IMR-90 (cell line): ENCODE measurements around the gene SLC1A5. TPM values are rescaled to one million over a fixed set of nuclear protein-coding genes. Genes with fewer than 3 reads are reported as not detected.
A peak's percentile ranks its signal among the peaks of the same experiment; 100 is the strongest.

Experiments
- ATAC-seq: fragments of 200-7000 bp; cut with Tn5 transposase; 2 replicates; pipeline ENCODE4 v1.9.1; 2020; ENCODE audit warnings: low read depth, mild to moderate bottlenecking, moderate library complexity
- BruUV-seq: library from RNA; stranded (reverse); fragments of 400-500 nt; replicated peaks from 2 replicates; lab custom pipeline; 2021; lab: Mats Ljungman, UMichigan
- CTCF ChIA-PET: fragments of 300-600 bp; formaldehyde crosslinking; extraction: SDS; loops from one replicate; lab custom pipeline; 2021; ENCODE audit warnings: antibody characterized with exemption; lab: Yijun Ruan, JAX
- POLR2A ChIA-PET: fragments of 300-600 bp; sonication (Branson Sonifier 250); formaldehyde crosslinking; loops from one replicate; lab custom pipeline; 2022; ENCODE audit warnings: antibody characterized with exemption; ENCODE audit not compliant: unreplicated experiment; lab: Charles Lee
- DNase-seq: peaks from one replicate; pipeline ENCODE4 v3.0.0; 2013
- H2AFZ ChIP-seq: replicated peaks from 2 replicates; pipeline ENCODE3; 2013; ENCODE audit warnings: low read length, mild to moderate bottlenecking; ENCODE audit not compliant: poor library complexity
- H2AK5ac ChIP-seq: 2 replicates; pipeline ENCODE4 v1.6.1; 2013; ENCODE audit warnings: low read depth, low read length, inconsistent platforms
- H2AK9ac ChIP-seq: replicated peaks from 2 replicates; pipeline ENCODE3; 2013; ENCODE audit warnings: mild to moderate bottlenecking, low read depth, low read length, moderate library complexity; ENCODE audit not compliant: poor library complexity
- H2BK120ac ChIP-seq: 2 replicates; pipeline ENCODE4 v1.6.1; 2013; ENCODE audit warnings: low read depth, low read length, inconsistent platforms
- H2BK15ac ChIP-seq: 3 replicates; pipeline ENCODE4 v1.6.1; 2013; ENCODE audit warnings: low read depth, low read length, inconsistent platforms
- H2BK20ac ChIP-seq: 2 replicates; pipeline ENCODE4 v1.6.1; 2013; ENCODE audit warnings: low read depth, mild to moderate bottlenecking, inconsistent platforms, low read length, moderate library complexity
- H2BK5ac ChIP-seq: 2 replicates; pipeline ENCODE4 v1.6.1; 2013; ENCODE audit warnings: mild to moderate bottlenecking, low read depth, low read length, inconsistent platforms; ENCODE audit not compliant: poor library complexity, severe bottlenecking
- H3K14ac ChIP-seq: replicated peaks from 2 replicates; pipeline ENCODE4 v1.6.1; 2013; ENCODE audit warnings: low read depth, low read length, inconsistent platforms
- H3K18ac ChIP-seq: 2 replicates; pipeline ENCODE4 v1.6.1; 2013; ENCODE audit warnings: low read depth, low read length, control low read depth
- H3K23ac ChIP-seq: 2 replicates; pipeline ENCODE4 v1.6.1; 2013; ENCODE audit warnings: low read depth, low read length, inconsistent platforms
- H3K27ac ChIP-seq: 2 replicates; pipeline ENCODE4 v1.5.1; 2013; ENCODE audit warnings: mild to moderate bottlenecking, control low read depth, low read length; ENCODE audit not compliant: insufficient read depth
- H3K27me3 ChIP-seq: 2 replicates; pipeline ENCODE4 v1.6.1; 2013; ENCODE audit warnings: low read length; ENCODE audit not compliant: control insufficient read depth, insufficient read depth
- H3K36me3 ChIP-seq: 2 replicates; pipeline ENCODE4 v1.6.1; 2013; ENCODE audit warnings: low read length, mixed read lengths; ENCODE audit not compliant: control insufficient read depth, insufficient read depth
- H3K4ac ChIP-seq: 2 replicates; pipeline ENCODE4 v1.6.1; 2013; ENCODE audit warnings: low read depth, low read length, inconsistent platforms
- H3K4me1 ChIP-seq: 2 replicates; pipeline ENCODE4 v1.6.1; 2013; ENCODE audit warnings: low read length, mixed read lengths; ENCODE audit not compliant: control insufficient read depth, insufficient read depth
- H3K4me2 ChIP-seq: 2 replicates; pipeline ENCODE4 v1.6.1; 2013; ENCODE audit warnings: low read depth, mild to moderate bottlenecking, control low read depth, low read length, moderate library complexity
- H3K4me3 ChIP-seq: 2 replicates; pipeline ENCODE4 v1.5.1; 2013; ENCODE audit warnings: low read depth, mild to moderate bottlenecking, control low read depth, low read length, moderate library complexity; ENCODE audit not compliant: insufficient read depth
- H3K56ac ChIP-seq: 2 replicates; pipeline ENCODE4 v1.6.1; 2013; ENCODE audit warnings: low read length, inconsistent platforms; ENCODE audit not compliant: insufficient read depth; ENCODE audit errors: extremely low read depth
- H3K79me1 ChIP-seq, 2 experiments: 2 replicates each; pipeline ENCODE4 v1.6.1; 2013; ENCODE audit warnings: low read length in 2 of 2, inconsistent platforms in 1 of 2, low read depth in 1 of 2
- H3K9ac ChIP-seq: 2 replicates; pipeline ENCODE4 v1.6.1; 2013; ENCODE audit warnings: low read depth, low read length, control low read depth
- H3K9me1 ChIP-seq: 2 replicates; pipeline ENCODE4 v1.6.1; 2013; ENCODE audit warnings: low read length, inconsistent platforms; ENCODE audit not compliant: insufficient read depth
- H3K9me3 ChIP-seq: 2 replicates; pipeline ENCODE4 v1.6.1; 2013; ENCODE audit warnings: low read length; ENCODE audit not compliant: control insufficient read depth, insufficient read depth
- H4K20me1 ChIP-seq: 2 replicates; pipeline ENCODE4 v1.6.1; 2013; ENCODE audit warnings: low read length, inconsistent platforms; ENCODE audit not compliant: insufficient read depth
- H4K5ac ChIP-seq: 2 replicates; pipeline ENCODE4 v1.6.1; 2013; ENCODE audit warnings: mild to moderate bottlenecking, low read depth, low read length, control low read depth
- H4K8ac ChIP-seq, 2 experiments: 2 replicates each; pipeline ENCODE4 v1.6.1; 2013; ENCODE audit warnings: low read depth in 2 of 2, low read length in 2 of 2, control low read depth in 1 of 2, inconsistent platforms in 1 of 2
- H4K91ac ChIP-seq: 2 replicates; pipeline ENCODE4 v1.6.1; 2013; ENCODE audit warnings: low read depth, low read length, inconsistent platforms; ENCODE audit not compliant: insufficient read depth
- BHLHE40 ChIP-seq: fragments of 150-350 bp; IDR thresholded peaks from 2 replicates; pipeline ENCODE4 v1.6.1; 2016; ENCODE audit warnings: mild to moderate bottlenecking, low read depth, low read length
- CEBPB ChIP-seq: IDR thresholded peaks from 2 replicates; pipeline ENCODE4 v1.6.1; 2012; ENCODE audit warnings: low read depth, low read length, improper control_type of control experiment
- ELK1 ChIP-seq: fragments of 150-350 bp; IDR thresholded peaks from 2 replicates; pipeline ENCODE4 v1.6.1; 2016; ENCODE audit warnings: low read depth, mild to moderate bottlenecking, low read length, moderate library complexity, borderline replicate concordance
- FOS ChIP-seq: fragments of 150-350 bp; IDR thresholded peaks from 2 replicates; pipeline ENCODE4 v1.6.1; 2016; ENCODE audit warnings: low read depth, low read length
- MAFK ChIP-seq: IDR thresholded peaks from 2 replicates; pipeline ENCODE4 v1.6.1; 2012; ENCODE audit warnings: low read depth, low read length, improper control_type of control experiment
- MXI1 ChIP-seq: IDR thresholded peaks from 2 replicates; pipeline ENCODE4 v1.6.1; 2012; ENCODE audit warnings: low read depth, mild to moderate bottlenecking, low read length, moderate library complexity, borderline replicate concordance
- NFE2L2 ChIP-seq: fragments of 150-350 bp; IDR thresholded peaks from 2 replicates; pipeline ENCODE4 v1.6.1; 2016; ENCODE audit warnings: low read depth, mild to moderate bottlenecking, low read length
- RFX5 ChIP-seq: IDR thresholded peaks from 2 replicates; pipeline ENCODE4 v1.8.0; 2012; ENCODE audit warnings: low read depth, mild to moderate bottlenecking, low read length, moderate library complexity
- SMC3 ChIP-seq: fragments of 150-350 bp; IDR thresholded peaks from 2 replicates; pipeline ENCODE4 v1.6.1; 2016; ENCODE audit warnings: low read depth, mild to moderate bottlenecking, antibody characterized with exemption, low read length, moderate library complexity
- USF2 ChIP-seq: fragments of 150-350 bp; IDR thresholded peaks from 2 replicates; pipeline ENCODE4 v1.6.1; 2017; ENCODE audit warnings: mild to moderate bottlenecking, antibody characterized with exemption, low read length, low read depth
- WGBS, 2 experiments: methylation state at CpG; one replicate each; pipeline versions ENCODE4 v1.1.5 to v1.1.7; 2013; ENCODE audit warnings: missing lambda C conversion rate in 2 of 2; ENCODE audit not compliant: insufficient read length in 1 of 2; ENCODE audit errors: extremely low coverage in 2 of 2; 5-methylcytosine and 5-hydroxymethylcytosine counted together
- dilution Hi-C: fragments of 300-500 bp; cut with HindIII; formaldehyde crosslinking; loops from one replicate; pipeline ENCODE4 v1.14.3; 2018; ENCODE audit warnings: low sequenced_read_pairs; ENCODE audit not compliant: unreplicated experiment
- in situ Hi-C: fragments of 300-500 bp; cut with MboI; formaldehyde crosslinking; loops from 3 replicates; pipeline ENCODE4 v1.14.3; 2019; ENCODE audit warnings: low sequenced_read_pairs, inconsistent platforms, mixed read lengths
- intact Hi-C: fragments of 100-400 bp; cut with micrococcal nuclease; formaldehyde crosslinking; loops from 2 replicates; pipeline ENCODE4 v1.10.0; 2022
- polyA plus RNA-seq, 3 experiments: library from polyadenylated mRNA; depleted of rRNA; stranded (reverse); fragments of >200 nt; gene quantifications; 2 replicates each; pipeline ENCODE4 v1.2.3, GENCODE V29; 2012; ENCODE audit warnings: low replicate concordance in 1 of 3
- total RNA-seq: library from RNA; depleted of rRNA; stranded (reverse); fragments of >200 nt; gene quantifications from 2 replicates; pipeline ENCODE4 v1.2.3, GENCODE V29; 2012

Gene SLC1A5
- total and polyA plus RNA-seq, 2 of the 4 experiments (the other 2 are of a cell fraction) = 142 to 171 TPM

- peak overlapping the region; percentile 82; the same call in 1 of the 2 replicates for H3K4me2 ChIP-seq
- ATAC-seq (no peak), DNase-seq (no peak)
- no peak overlapping the region for H2BK20ac ChIP-seq
- intact Hi-C loops = no loop called here
- peak overlapping the region; percentile 81 for H2AFZ ChIP-seq
- H4K5ac ChIP-seq = peak overlapping the region; percentile 66
- H2BK120ac ChIP-seq = peak overlapping the region; percentile 66; the same call in 1 of the 2 replicates
- H2BK5ac ChIP-seq = peak overlapping the region; percentile 73
- peak overlapping the region; percentile 87 for H3K4ac ChIP-seq
- peaks cover 32% of the 10 kb centered on the region for H3K36me3 ChIP-seq
- peak overlapping the region; percentile 100 for H2AK9ac ChIP-seq
- in situ Hi-C loops = loop anchor here (10.0 kb wide), 1 partner anchor 58 kb away; no protein-coding TSS in a partner anchor
- H2BK15ac ChIP-seq = 0 out of 3 replicates have a peak overlapping the region, but pooled peaks have one; percentile 1
- H3K9me1 ChIP-seq = peaks cover 9% of the 10 kb centered on the region
- peak overlapping the region; percentile 97 for H3K4me3 ChIP-seq
- peak overlapping the region; percentile 96; the same call in 1 of the 2 replicates for H3K23ac ChIP-seq
- H3K4me1 ChIP-seq = peaks cover 12% of the 10 kb centered on the region
- H4K20me1 ChIP-seq = peaks cover 52% of the 10 kb centered on the region
- H3K56ac ChIP-seq = peak overlapping the region; percentile 98
- no peaks in the 10 kb centered on the region for H3K9me3 ChIP-seq
- peaks cover 13 to 52% of the 10 kb centered on the region in 2 experiments; a peak in 3 of 4 replicates for H3K79me1 ChIP-seq
- 0% methylated on average over 3 of the region's 5 CpGs; no CpG with 5 or more reads in 1 of the 2 experiments for WGBS, 2 experiments
- TF ChIP-seq BHLHE40 (no peak), RFX5 (no peak), NFE2L2 (no peak), USF2 (no peak; the same call in 1 of the 2 replicates), SMC3 (no peak), CEBPB (no peak), MAFK (no peak), ELK1 (no peak), FOS (no peak), MXI1 (no peak)
- H2AK5ac ChIP-seq = peak overlapping the region; percentile 36
- peak overlapping the region; percentile 99 for H3K9ac ChIP-seq
- H3K14ac ChIP-seq = peak overlapping the region; percentile 90
- BruUV-seq = no TSS peak
- peak overlapping the region; percentile 73 for H4K91ac ChIP-seq
- H4K8ac ChIP-seq = peak overlapping the region; percentile 4 to 89; a peak in 3 of 4 replicates
- peak overlapping the region; percentile 84 for H3K27ac ChIP-seq
- POLR2A ChIA-PET = interaction anchor here (1.2 kb wide), 1 partner anchor 445 kb away, joined by 4 read pairs; no protein-coding TSS in a partner anchor
- H3K18ac ChIP-seq = peak overlapping the region; percentile 76
- dilution Hi-C loops = no loop called here
- CTCF ChIA-PET = interaction anchor here (0.6 to 1.4 kb wide), 3 partner anchors 12 to 54 kb away, joined by 3 to 6 read pairs (median 4); no protein-coding TSS in a partner anchor
- H3K27me3 ChIP-seq = no peaks in the 10 kb centered on the region
Observed at GRCh38 chr19:46787040-46787330, 1.4 kb downstream of the SLC1A5 start.
